ENCODE results near the gene C19orf67. TPM values are rescaled to one million over a fixed set of nuclear protein-coding genes. Genes with fewer than 3 reads are reported as not detected.
"Not testable (repeated sequence)": the region's sequence is repeated elsewhere in the genome, so short reads cannot be mapped to it uniquely, and the experiment has no call there.

C19orf67 gene
- total and polyA plus RNA-seq, 9 donors = 0.18 TPM; not detected in 8

- not testable (repeated sequence) for H3K36me3 ChIP-seq (ENCODE audit: control insufficient read depth, insufficient read depth, low read length); DNase-seq; H3K4me1 ChIP-seq (ENCODE audit: control insufficient read depth, insufficient read depth, low read length); H3K27me3 ChIP-seq (ENCODE audit: control insufficient read depth, insufficient read depth, low read length); H3K9me3 ChIP-seq (replicated peaks; ENCODE audit: control insufficient read depth, low read depth, low read length); H3K4me3 ChIP-seq (ENCODE audit: low read length); H3K27ac ChIP-seq (ENCODE audit: low read length)
- WGBS (ENCODE audit: insufficient coverage) = 94% methylated on average over 7 of the region's 11 CpGs
These were observed 34.6 kb downstream of the C19orf67 start for GRCh38 chr19:14050961-14051360.

- H3K4me3 ChIP-seq (ENCODE audit: low read length) = no peak overlapping the region
- no CpG with 5 or more reads among the region's 4 CpGs for WGBS (ENCODE audit: insufficient coverage)
- H3K4me1 ChIP-seq (ENCODE audit: control insufficient read depth, insufficient read depth, low read length) = no peaks in the 10 kb centered on the region
- DNase-seq = no peak
- peaks cover 8% of the 10 kb centered on the region for H3K27me3 ChIP-seq (ENCODE audit: control insufficient read depth, insufficient read depth, low read length)
- H3K27ac ChIP-seq (ENCODE audit: low read length) = no peak overlapping the region
- peaks cover 2% of the 10 kb centered on the region for H3K9me3 ChIP-seq (replicated peaks; ENCODE audit: control insufficient read depth, low read depth, low read length)
- no peaks in the 10 kb centered on the region for H3K36me3 ChIP-seq (ENCODE audit: control insufficient read depth, insufficient read depth, low read length)
These were observed 35.1 kb downstream of the C19orf67 start for GRCh38 chr19:14050512-14050911.

- Histone ChIP-seq H3K27me3 (ENCODE audit: control insufficient read depth, insufficient read depth, low read length) (peaks cover 4% of the 10 kb centered on the region), H3K4me3 (ENCODE audit: low read length) (no peak overlapping the region), H3K27ac (ENCODE audit: low read length) (no peak overlapping the region), H3K9me3 (replicated peaks; ENCODE audit: control insufficient read depth, low read depth, low read length) (peaks cover 2% of the 10 kb centered on the region), H3K4me1 (ENCODE audit: control insufficient read depth, insufficient read depth, low read length) (no peaks in the 10 kb centered on the region), H3K36me3 (ENCODE audit: control insufficient read depth, insufficient read depth, low read length) (no peaks in the 10 kb centered on the region)
- DNase-seq = no peak
- WGBS (ENCODE audit: insufficient coverage) = 57% methylated on average over 3 of the region's 8 CpGs
These were observed 37.0 kb downstream of the C19orf67 start for GRCh38 chr19:14048443-14049153.

GRCh38 chr19:14047866-14048265, 37.7 kb downstream of the C19orf67 start:
- not testable (repeated sequence) for H3K4me3 ChIP-seq (ENCODE audit: low read length); H3K27me3 ChIP-seq (ENCODE audit: control insufficient read depth, insufficient read depth, low read length); DNase-seq; H3K4me1 ChIP-seq (ENCODE audit: control insufficient read depth, insufficient read depth, low read length); H3K9me3 ChIP-seq (replicated peaks; ENCODE audit: control insufficient read depth, low read depth, low read length); H3K27ac ChIP-seq (ENCODE audit: low read length); H3K36me3 ChIP-seq (ENCODE audit: control insufficient read depth, insufficient read depth, low read length)
- WGBS (ENCODE audit: insufficient coverage) = 88% methylated on average over 2 of the region's 10 CpGs

GRCh38 chr19:14042659-14043608, 42.6 kb downstream of the C19orf67 start:
- H3K9me3 ChIP-seq (replicated peaks; ENCODE audit: control insufficient read depth, low read depth, low read length); H3K27me3 ChIP-seq (ENCODE audit: control insufficient read depth, insufficient read depth, low read length); H3K4me3 ChIP-seq (ENCODE audit: low read length); H3K36me3 ChIP-seq (ENCODE audit: control insufficient read depth, insufficient read depth, low read length); H3K4me1 ChIP-seq (ENCODE audit: control insufficient read depth, insufficient read depth, low read length): not testable (repeated sequence)
- DNase-seq = peak; percentile 92
- WGBS (ENCODE audit: insufficient coverage) = 80% methylated on average over 1 of the region's 19 CpGs
- peak overlapping the region; percentile 72 for H3K27ac ChIP-seq (ENCODE audit: low read length)

- DNase-seq = no peak
- Histone ChIP-seq H3K36me3 (ENCODE audit: control insufficient read depth, insufficient read depth, low read length) (no peaks in the 10 kb centered on the region), H3K4me3 (ENCODE audit: low read length) (no peak overlapping the region), H3K4me1 (ENCODE audit: control insufficient read depth, insufficient read depth, low read length) (peaks cover 8% of the 10 kb centered on the region), H3K27ac (ENCODE audit: low read length) (no peak overlapping the region), H3K9me3 (replicated peaks; ENCODE audit: control insufficient read depth, low read depth, low read length) (no peaks in the 10 kb centered on the region), H3K27me3 (ENCODE audit: control insufficient read depth, insufficient read depth, low read length) (no peaks in the 10 kb centered on the region)
- WGBS (ENCODE audit: insufficient coverage) = 89% methylated on average over 4 of the region's 7 CpGs
These were observed 46.4 kb downstream of the C19orf67 start for GRCh38 chr19:14039181-14039580.

- Histone ChIP-seq H3K27ac (ENCODE audit: low read length) (no peak overlapping the region), H3K27me3 (ENCODE audit: control insufficient read depth, insufficient read depth, low read length) (peaks cover 20% of the 10 kb centered on the region), H3K9me3 (replicated peaks; ENCODE audit: control insufficient read depth, low read depth, low read length) (no peaks in the 10 kb centered on the region), H3K4me3 (ENCODE audit: low read length) (no peak overlapping the region), H3K36me3 (ENCODE audit: control insufficient read depth, insufficient read depth, low read length) (no peaks in the 10 kb centered on the region), H3K4me1 (ENCODE audit: control insufficient read depth, insufficient read depth, low read length) (peaks cover 11% of the 10 kb centered on the region)
- DNase-seq = no peak
- WGBS (ENCODE audit: insufficient coverage) = 76% methylated on average over 2 of the region's 7 CpGs
These were observed 49.9 kb downstream of the C19orf67 start for GRCh38 chr19:14035706-14036105.

- H3K4me3 ChIP-seq (ENCODE audit: low read length); H3K9me3 ChIP-seq (replicated peaks; ENCODE audit: control insufficient read depth, low read depth, low read length); DNase-seq; H3K27ac ChIP-seq (ENCODE audit: low read length); H3K36me3 ChIP-seq (ENCODE audit: control insufficient read depth, insufficient read depth, low read length): not testable (repeated sequence)
- H3K27me3 ChIP-seq (ENCODE audit: control insufficient read depth, insufficient read depth, low read length) = peaks cover 25% of the 10 kb centered on the region
- peaks cover 11% of the 10 kb centered on the region for H3K4me1 ChIP-seq (ENCODE audit: control insufficient read depth, insufficient read depth, low read length)
- 96% methylated on average over 4 of the region's 12 CpGs for WGBS (ENCODE audit: insufficient coverage)
These were observed 50.4 kb downstream of the C19orf67 start for GRCh38 chr19:14035159-14035558.

- no peak for DNase-seq
- no peaks in the 10 kb centered on the region for H3K36me3 ChIP-seq (ENCODE audit: control insufficient read depth, insufficient read depth, low read length)
- peaks cover 26% of the 10 kb centered on the region for H3K27me3 ChIP-seq (ENCODE audit: control insufficient read depth, insufficient read depth, low read length)
- no peak overlapping the region for H3K4me3 ChIP-seq (ENCODE audit: low read length)
- no peaks in the 10 kb centered on the region for H3K9me3 ChIP-seq (replicated peaks; ENCODE audit: control insufficient read depth, low read depth, low read length)
- no peak overlapping the region for H3K27ac ChIP-seq (ENCODE audit: low read length)
- 83% methylated on average over 1 of the region's 2 CpGs for WGBS (ENCODE audit: insufficient coverage)
- peaks cover 11% of the 10 kb centered on the region for H3K4me1 ChIP-seq (ENCODE audit: control insufficient read depth, insufficient read depth, low read length)
These were observed 51.6 kb downstream of the C19orf67 start for GRCh38 chr19:14033946-14034345.

GRCh38 chr19:14031719-14032480, 53.7 kb downstream of the C19orf67 start, which contains the start of gene IL27RA:
Gene IL27RA, plus strand, starts transcription at chr19:14031762. Its CDS starts 111 bp downstream, at chr19:14031873.
- peak; percentile 65 for DNase-seq
- H3K27me3 ChIP-seq (ENCODE audit: control insufficient read depth, insufficient read depth, low read length) = peaks cover 36% of the 10 kb centered on the region
- H3K27ac ChIP-seq (ENCODE audit: low read length) = peak within 1 kb of the TSS; percentile 7
- H3K9me3 ChIP-seq (replicated peaks; ENCODE audit: control insufficient read depth, low read depth, low read length) = no peaks in the 10 kb centered on the region
- under 1% methylated on average over 51 of the region's 63 CpGs for WGBS (ENCODE audit: insufficient coverage)
- H3K4me1 ChIP-seq (ENCODE audit: control insufficient read depth, insufficient read depth, low read length) = peaks cover 11% of the 10 kb centered on the region
- H3K4me3 ChIP-seq (ENCODE audit: low read length) = peak within 1 kb of the TSS; percentile 62
- H3K36me3 ChIP-seq (ENCODE audit: control insufficient read depth, insufficient read depth, low read length) = no peaks in the 10 kb centered on the region
